Duodenal mucosa (tissue), 2 donors: ENCODE measurements around the gene DIAPH2.

Source experiments
- H3K27ac ChIP-seq: one replicate; pipeline ENCODE4 v1.7.0; 2013; ENCODE audit warnings: low read depth, low read length
- H3K27me3 ChIP-seq, 2 donors: one replicate each; pipeline ENCODE4 v1.7.0; 2013; ENCODE audit warnings: low read length in 2 of 2, control low read depth in 1 of 2; ENCODE audit not compliant: insufficient read depth in 2 of 2, control insufficient read depth in 1 of 2
- H3K36me3 ChIP-seq, 2 donors: one replicate each; pipeline ENCODE4 v1.7.0; 2013; ENCODE audit warnings: low read length in 2 of 2, control low read depth in 1 of 2; ENCODE audit not compliant: insufficient read depth in 2 of 2, control insufficient read depth in 1 of 2
- H3K4me1 ChIP-seq, 2 donors: one replicate each; pipeline ENCODE4 v1.7.0; 2013; ENCODE audit warnings: low read length in 2 of 2, control low read depth in 1 of 2; ENCODE audit not compliant: insufficient read depth in 2 of 2, control insufficient read depth in 1 of 2
- H3K4me3 ChIP-seq, 2 donors: one replicate each; pipeline ENCODE4 v1.7.0; 2013; ENCODE audit warnings: low read length in 2 of 2, low read depth in 1 of 2
- H3K9ac ChIP-seq, 2 donors: one replicate each; pipeline ENCODE4 v1.7.0; 2013; ENCODE audit warnings: low read length in 2 of 2, low read depth in 1 of 2
- H3K9me3 ChIP-seq, 2 donors: one replicate each; pipeline ENCODE4 v1.7.0; 2013; ENCODE audit warnings: low read length in 2 of 2, control low read depth in 1 of 2; ENCODE audit not compliant: control insufficient read depth in 1 of 2

The DIAPH2 gene

DNA sequence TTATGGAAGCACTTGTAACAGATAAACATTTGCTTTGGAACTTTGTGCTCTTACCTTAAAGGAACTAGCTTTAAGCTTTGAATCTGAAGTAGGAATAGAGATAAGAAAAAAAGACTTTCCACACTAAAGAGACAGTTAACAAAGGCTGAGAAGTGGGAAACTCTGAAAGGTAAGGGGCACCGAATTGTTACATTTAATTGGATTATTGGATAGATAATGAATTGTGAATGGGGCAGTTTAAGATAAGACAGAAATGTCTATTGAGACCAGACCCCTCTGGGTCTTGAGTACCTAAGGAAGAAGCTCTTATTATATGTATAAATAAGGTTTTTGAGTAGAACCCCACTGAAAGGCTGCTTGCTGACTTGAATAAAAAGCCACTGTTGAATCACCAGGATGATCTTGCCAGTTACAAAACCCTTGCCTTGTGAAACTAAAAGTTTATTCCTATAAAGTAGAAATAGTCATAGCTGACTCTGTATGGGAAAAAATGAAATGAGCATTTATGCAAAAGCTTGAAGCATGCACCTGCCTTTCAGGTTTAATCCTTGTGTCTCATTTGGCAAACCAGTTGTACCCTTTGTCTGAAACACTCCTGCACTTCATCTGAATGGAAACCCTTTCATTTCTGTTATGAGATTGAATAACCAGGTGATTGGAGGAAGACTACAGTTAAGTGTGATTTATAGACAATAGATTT lies 622.3 kb downstream of the DIAPH2 start:
- Histone ChIP-seq H3K36me3 (no peaks in the 10 kb centered on the region), H3K27ac (no peak overlapping the region), H3K9ac (no peak overlapping the region), H3K9me3 (no peaks in the 10 kb centered on the region), H3K27me3 (no peaks in the 10 kb centered on the region), H3K4me3 (no peak overlapping the region), H3K4me1 (no peaks in the 10 kb centered on the region)

DNA sequence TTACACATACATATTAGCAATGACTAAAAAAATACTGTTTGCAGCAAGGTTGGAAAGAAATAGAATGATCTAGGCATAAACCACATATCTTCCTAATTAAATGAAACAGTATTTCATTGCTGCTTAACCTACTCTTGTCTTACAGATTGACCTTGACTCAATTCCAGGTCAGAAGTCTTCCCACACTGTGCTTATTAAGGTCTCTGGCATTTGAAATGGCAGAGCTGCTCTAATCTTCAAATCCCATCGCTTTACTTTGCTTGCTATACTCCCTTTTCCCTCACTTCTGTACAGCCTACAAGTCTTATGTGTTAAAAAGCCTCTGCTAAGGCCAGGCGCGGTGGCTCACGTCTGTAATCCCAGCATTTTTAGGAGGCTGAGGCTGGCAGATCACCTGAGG lies 623.5 kb downstream of the DIAPH2 start:
- Histone ChIP-seq H3K9me3 (no peaks in the 10 kb centered on the region), H3K4me3 (no peak overlapping the region), H3K9ac (no peak overlapping the region), H3K27me3 (no peaks in the 10 kb centered on the region), H3K27ac (no peak overlapping the region), H3K36me3 (no peaks in the 10 kb centered on the region), H3K4me1 (no peaks in the 10 kb centered on the region)

DNA sequence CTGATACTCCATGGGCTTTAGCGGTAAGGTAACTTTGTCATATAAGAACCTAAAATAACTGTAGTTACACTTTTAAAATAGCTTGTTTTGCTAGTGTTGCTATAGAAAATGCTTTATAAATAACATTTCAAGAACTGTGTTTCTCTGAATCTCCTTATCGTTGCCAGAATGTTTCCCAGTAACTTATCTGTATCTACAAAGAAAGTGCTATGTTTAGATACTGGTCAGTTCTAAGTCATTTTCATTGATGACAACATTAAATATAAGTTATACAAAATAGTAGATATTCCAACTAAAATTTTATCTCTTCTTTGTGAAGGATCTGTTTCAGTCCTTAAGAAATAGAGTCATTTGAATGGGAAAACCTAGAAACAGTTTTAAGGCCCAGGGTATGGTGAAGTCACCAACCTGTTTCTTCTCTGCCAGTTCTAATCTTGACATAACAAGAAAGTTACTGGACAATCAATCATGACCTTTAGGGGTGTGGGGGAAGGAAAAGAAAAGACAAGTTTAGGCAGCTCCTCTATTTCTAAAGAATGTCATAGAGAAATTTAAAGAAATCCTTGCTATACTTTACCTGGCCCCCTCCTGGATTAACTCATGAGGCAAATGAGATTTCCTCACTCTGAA lies 625.0 kb downstream of the DIAPH2 start:
- no peak overlapping the region for H3K4me3 ChIP-seq

DNA sequence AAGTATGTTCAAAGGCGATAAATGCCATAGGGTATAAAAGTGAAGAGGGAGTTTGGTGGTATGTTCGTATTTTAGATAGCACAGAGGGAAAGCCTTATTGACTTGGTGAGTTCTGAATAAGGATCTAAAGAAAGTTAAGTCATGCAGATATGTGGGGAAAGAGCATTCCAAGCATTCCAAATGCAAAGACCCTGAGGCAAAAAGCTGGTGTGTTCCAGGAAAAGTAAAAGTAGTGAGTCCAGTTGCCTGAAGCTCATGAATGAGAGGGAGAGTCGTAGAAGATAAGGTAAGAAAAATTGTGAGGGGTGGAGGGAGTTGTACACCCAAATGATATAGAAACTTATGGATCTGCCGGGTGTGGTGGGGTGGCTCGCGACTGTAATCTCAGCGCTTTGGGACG lies 625.7 kb downstream of the DIAPH2 start:
- Histone ChIP-seq H3K4me3 (no peak overlapping the region), H3K4me1 (no peaks in the 10 kb centered on the region)

More for the DNA sequence above, 625.0 kb downstream of the DIAPH2 start:
- no peak overlapping the region for H3K27ac ChIP-seq
- no peak overlapping the region for H3K9ac ChIP-seq
- H3K27me3 ChIP-seq: no peaks in the 10 kb centered on the region
- H3K4me1 ChIP-seq: no peaks in the 10 kb centered on the region
- H3K36me3 ChIP-seq: no peaks in the 10 kb centered on the region
- H3K9me3 ChIP-seq: no peaks in the 10 kb centered on the region

DNA sequence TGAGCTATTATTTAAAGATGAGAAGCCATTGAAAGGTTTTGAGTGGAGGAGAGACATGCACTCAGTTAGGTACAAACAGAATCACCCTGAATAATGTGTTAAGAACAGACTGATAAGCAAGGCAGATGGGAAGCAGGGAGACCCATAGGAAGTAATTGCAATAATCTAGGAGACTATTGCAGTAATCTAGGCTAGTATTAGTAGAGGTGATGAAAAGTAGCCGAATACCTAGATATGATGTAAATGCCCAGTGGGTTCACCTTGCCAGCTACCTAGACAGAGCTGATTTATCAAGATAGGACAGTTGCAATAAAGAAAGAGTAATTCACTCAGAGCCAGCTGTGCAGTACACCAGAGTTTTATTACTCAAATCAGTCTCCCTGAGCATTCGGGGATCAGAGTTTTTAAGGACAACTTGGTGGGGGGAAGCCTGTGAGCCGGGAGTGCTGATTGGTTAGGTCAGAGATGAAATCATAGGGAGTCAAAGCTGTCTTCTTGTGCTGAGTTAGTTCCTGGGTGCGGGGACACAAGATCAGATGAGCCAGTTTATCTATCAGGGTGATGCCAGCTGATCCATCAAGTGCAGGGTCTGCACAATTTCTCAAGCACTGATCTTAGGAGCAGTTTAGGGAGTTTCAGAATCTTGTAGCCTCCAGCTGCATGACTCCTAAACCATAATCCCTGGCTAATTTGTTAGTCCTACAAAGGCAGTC lies 626.6 kb downstream of the DIAPH2 start:
- H3K9ac ChIP-seq: no peak overlapping the region
- H3K27ac ChIP-seq: no peak overlapping the region
- no peak overlapping the region for H3K4me3 ChIP-seq
- no peaks in the 10 kb centered on the region for H3K36me3 ChIP-seq
- H3K9me3 ChIP-seq: no peaks in the 10 kb centered on the region
- H3K27me3 ChIP-seq: no peaks in the 10 kb centered on the region
- no peaks in the 10 kb centered on the region for H3K4me1 ChIP-seq

More for the DNA sequence above, 625.7 kb downstream of the DIAPH2 start:
- Histone ChIP-seq H3K9ac (no peak overlapping the region), H3K36me3 (no peaks in the 10 kb centered on the region), H3K9me3 (no peaks in the 10 kb centered on the region), H3K27ac (no peak overlapping the region), H3K27me3 (no peaks in the 10 kb centered on the region)

DNA sequence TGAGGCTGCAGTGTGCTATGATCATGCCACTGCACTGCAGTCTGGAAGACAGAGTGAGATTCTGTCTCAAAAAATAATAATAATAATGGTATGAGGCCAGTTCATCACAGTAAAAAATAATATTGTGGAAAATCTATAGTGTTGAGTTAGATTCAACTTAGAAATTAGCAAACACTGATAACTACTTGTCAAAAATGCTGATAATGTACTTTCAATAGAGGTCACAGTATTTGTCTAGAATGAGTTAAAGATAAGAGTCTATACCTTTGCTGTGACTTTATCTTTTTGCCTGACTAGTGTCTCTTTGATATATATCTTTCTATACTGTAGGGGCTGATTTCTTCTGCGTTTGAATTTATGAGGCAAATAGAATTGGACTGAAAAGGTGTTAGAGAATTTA lies 629.7 kb downstream of the DIAPH2 start:
- Histone ChIP-seq H3K27ac (no peak overlapping the region), H3K9ac (no peak overlapping the region), H3K4me3 (no peak overlapping the region), H3K9me3 (no peaks in the 10 kb centered on the region), H3K36me3 (no peaks in the 10 kb centered on the region), H3K4me1 (no peaks in the 10 kb centered on the region), H3K27me3 (no peaks in the 10 kb centered on the region)

DNA sequence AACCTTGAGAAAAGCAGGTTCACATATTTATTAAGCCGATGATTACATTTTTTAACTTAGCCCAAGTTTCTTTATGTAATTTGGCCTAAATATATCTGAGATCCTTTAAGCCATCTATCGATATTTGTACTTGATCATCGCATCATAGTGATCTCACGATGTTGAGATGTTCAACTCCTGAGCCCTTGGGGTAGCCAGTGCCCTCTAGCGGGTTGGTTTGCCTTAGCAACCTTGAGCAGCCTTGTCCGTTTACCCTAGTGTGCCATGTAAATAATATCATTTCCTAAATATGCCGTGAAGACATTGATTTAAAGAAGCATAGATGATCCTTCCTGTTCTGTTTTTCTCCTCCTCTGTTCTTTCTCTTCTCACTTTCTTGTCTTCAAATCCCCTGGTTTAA lies 631.3 kb downstream of the DIAPH2 start:
- no peaks in the 10 kb centered on the region for H3K4me1 ChIP-seq
- H3K9me3 ChIP-seq: no peaks in the 10 kb centered on the region
- H3K9ac ChIP-seq: no peak overlapping the region
- no peak overlapping the region for H3K4me3 ChIP-seq
- no peaks in the 10 kb centered on the region for H3K36me3 ChIP-seq
- H3K27me3 ChIP-seq: no peaks in the 10 kb centered on the region
- H3K27ac ChIP-seq: no peak overlapping the region

DNA sequence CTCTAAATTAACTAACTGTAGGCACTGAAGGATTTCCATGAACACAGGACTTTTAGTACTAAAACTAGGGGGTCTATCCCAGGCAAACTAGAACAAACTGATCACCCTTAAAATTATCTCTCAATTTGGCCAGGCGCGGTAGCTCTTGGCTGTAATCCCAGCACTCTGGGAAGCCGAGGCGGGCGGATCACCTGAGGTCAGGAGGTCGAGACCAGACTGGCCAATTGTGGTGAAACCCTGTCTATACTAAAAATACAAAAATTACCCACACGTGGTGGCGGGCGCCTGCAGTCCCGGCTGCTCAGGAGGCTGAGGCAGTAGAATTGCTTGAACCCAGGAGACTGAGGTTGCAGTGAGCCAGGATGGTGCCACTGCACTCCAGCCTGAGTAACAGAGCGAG lies 635.7 kb downstream of the DIAPH2 start:
- H3K4me1 ChIP-seq: no peaks in the 10 kb centered on the region

DNA sequence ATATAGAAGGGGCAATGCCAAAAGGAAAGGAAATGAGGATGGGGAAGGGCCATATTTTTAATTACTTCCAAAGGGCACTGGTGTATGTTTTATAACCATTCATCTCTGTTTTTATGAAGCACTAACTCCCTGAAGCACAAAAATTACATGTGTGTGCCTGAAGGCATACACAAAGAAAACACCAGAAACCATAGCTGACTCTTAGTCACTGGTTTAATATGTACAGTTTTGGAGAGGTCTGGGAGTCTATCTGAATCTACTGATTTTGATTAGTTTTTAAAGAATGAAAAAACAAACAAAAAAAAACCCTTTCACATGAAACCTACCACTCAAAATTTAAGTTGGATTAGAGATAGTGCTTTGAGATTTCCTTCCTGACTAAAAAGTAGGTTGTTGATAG lies 637.8 kb downstream of the DIAPH2 start:
- H3K27me3 ChIP-seq: no peaks in the 10 kb centered on the region
- H3K36me3 ChIP-seq: no peaks in the 10 kb centered on the region
- H3K9ac ChIP-seq: no peak overlapping the region
- no peak overlapping the region for H3K27ac ChIP-seq
- H3K4me3 ChIP-seq: no peak overlapping the region
- no peaks in the 10 kb centered on the region for H3K9me3 ChIP-seq
- no peaks in the 10 kb centered on the region for H3K4me1 ChIP-seq

More for the DNA sequence above, 635.7 kb downstream of the DIAPH2 start:
- H3K27ac ChIP-seq: no peak overlapping the region
- H3K27me3 ChIP-seq: no peaks in the 10 kb centered on the region
- no peaks in the 10 kb centered on the region for H3K36me3 ChIP-seq
- H3K4me3 ChIP-seq: no peak overlapping the region
- H3K9me3 ChIP-seq: no peaks in the 10 kb centered on the region
- no peak overlapping the region for H3K9ac ChIP-seq

DNA sequence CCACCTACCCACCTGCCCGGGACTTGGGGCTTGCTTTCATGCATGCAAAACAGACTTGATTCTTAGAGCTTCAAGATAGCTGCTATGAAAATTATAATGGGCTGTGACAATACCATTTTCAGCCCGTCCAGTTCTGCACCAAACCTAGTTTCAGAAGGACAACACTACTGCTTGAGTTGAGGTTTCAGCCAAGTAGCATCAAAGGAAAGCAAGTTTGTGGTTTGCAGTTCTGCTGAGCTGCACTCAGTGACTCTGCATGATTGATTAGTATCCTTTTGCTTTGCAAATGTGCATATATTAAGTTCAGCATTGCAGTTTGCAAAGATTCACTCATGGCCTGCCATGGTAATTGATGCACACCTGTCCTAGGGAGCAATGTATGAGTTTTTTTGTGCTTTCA lies 641.8 kb downstream of the DIAPH2 start:
- Histone ChIP-seq H3K27me3 (no peaks in the 10 kb centered on the region), H3K4me1 (no peaks in the 10 kb centered on the region), H3K4me3 (no peak overlapping the region), H3K27ac (no peak overlapping the region), H3K9me3 (no peaks in the 10 kb centered on the region), H3K9ac (no peak overlapping the region), H3K36me3 (no peaks in the 10 kb centered on the region)
